HG02840 (cell line): Measurements from ENCODE around the gene SH3BP4.

ENCODE experiments used
- ATAC-seq: cut with Tn5 transposase; IDR thresholded peaks from one replicate; pipeline ENCODE4 v1.9.1; 2021; ENCODE audit warnings: mild to moderate bottlenecking, moderate library complexity, moderate number of reproducible peaks; ENCODE audit not compliant: unreplicated experiment, low FRiP score

The SH3BP4 gene

DNA sequence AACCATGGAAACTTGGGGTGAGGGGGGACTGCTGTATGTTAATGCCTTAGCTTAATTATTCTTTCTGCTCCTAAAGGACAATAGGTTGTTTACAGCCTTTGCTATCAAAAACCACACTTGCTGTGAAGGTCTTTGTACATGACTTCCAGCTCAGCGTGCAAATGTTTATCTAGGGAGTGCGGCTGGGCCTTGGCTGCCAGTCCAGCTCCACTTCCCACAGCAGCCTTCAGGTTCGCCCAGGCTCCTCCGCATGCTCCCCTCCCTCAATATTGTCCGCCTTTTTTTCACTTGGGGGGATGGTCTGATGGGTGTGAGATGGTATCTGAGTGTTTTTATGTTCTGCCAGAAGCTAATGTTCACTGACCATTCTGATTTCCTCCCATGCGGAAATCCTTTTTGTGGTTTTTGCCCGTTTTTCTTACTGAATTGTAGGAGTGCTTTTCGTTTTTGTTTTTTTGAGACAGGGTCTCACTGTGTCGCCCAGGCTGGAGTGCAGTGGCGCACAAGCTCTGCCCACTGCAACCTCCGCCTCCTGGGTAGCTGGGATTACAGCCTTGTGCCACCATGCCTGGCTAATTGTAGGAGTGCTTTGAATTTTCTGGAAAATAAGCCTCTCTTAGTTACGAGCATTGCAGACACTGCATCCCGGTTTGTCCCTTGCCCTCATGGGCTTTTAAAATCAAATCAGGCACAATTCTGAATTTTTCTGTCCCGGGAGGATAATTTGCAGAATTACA lies 28.8 kb downstream of the SH3BP4 start:
- ATAC-seq: no peak

GRCh38 chr2:234981197-234982095 lies 29.6 kb downstream of the SH3BP4 start:
- no peak for ATAC-seq

DNA sequence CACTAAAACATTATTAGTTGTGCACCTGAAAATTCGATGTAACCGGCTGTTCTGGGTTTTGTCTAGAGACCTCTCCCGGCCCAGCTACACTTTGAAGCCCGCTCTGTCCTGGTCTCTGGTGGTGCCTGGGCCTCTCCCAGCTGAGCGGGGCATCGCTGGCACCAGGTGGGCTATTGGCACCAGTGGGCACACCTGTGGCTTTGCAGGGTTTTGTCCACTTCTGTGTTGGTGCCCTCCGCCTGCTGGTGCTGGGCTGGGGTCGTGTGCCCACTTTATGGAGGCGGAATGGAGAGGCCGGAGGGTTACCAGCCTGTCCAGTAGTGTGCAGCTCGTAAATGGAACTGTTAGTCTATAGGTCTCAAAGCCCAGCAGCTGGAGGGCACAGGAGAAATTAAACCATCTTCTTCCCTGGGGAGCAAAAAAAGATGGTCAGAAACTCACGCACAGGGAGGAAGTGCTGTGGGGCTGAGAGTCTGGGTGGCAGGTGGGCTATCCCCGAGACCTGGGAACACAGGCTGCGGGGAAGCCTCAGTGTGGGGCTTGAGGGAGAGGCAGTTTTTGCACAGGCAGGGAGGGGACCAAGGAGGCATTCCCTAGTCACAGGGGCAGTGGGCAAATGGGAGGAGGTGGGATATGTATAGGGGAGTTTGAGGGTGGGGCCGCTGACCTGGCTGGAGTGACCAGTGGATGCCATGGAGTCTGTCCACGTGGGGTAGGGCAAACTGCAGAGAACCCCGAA lies 30.4 kb downstream of the SH3BP4 start:
- no peak for ATAC-seq

GRCh38 chr2:234983011-234983726 lies 31.4 kb downstream of the SH3BP4 start:
- no peak for ATAC-seq

- no peak for ATAC-seq
These were observed 33.9 kb downstream of the SH3BP4 start for GRCh38 chr2:234985608-234986245.

GRCh38 chr2:234986390-234986789 lies 34.6 kb downstream of the SH3BP4 start:
- no peak for ATAC-seq

- ATAC-seq: no peak
These were observed 35.3 kb downstream of the SH3BP4 start for GRCh38 chr2:234986876-234987720.

GRCh38 chr2:234987754-234988153 lies 35.9 kb downstream of the SH3BP4 start:
- ATAC-seq: no peak

GRCh38 chr2:234988491-234988890 lies 36.7 kb downstream of the SH3BP4 start:
- no peak for ATAC-seq

- no peak for ATAC-seq
These were observed 37.4 kb downstream of the SH3BP4 start for GRCh38 chr2:234989183-234989701.

DNA sequence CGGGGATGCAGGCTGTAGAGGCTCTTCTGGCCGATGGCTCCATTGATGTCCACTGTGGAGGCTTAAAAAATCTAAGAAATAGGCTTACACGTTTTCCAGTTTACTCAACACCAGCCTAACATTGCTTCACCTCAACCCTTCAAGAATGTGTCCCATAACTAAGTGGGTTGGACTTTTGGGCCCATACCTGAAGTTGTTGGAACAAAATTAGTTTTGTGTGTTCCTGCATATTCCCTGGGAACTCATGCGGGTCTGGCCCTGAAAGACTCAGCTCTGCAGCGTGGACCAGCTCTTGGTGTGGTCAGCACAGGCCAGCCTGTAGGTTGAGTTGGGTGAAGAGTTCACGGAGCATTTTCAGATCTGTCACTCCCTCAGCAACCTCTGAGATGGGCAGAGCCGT lies 38.5 kb downstream of the SH3BP4 start:
- ATAC-seq: no peak

GRCh38 chr2:234991290-234991689 lies 39.5 kb downstream of the SH3BP4 start:
- no peak for ATAC-seq

- ATAC-seq: no peak
These were observed 40.0 kb downstream of the SH3BP4 start for GRCh38 chr2:234991793-234992192.

DNA sequence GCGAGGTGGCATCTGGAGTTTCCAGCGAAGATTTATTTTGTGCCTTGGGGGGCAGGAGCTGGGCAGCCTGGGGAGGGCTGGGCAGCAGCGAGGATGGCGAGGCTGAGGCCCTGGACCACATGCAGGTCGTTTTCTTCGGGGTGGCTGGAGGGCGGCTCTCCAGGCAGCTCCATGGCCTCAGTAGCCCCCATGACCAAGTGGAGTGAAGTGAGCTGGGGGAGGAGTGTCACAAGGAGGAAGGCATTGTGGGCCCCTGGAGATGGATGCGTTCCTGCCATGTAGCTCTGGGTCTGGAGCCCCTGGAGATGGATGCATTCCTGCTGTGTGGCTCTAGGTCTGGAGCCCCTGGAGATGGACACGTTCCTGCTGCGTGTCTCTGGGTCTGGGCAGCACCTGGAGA lies 40.4 kb downstream of the SH3BP4 start:
- no peak for ATAC-seq

DNA sequence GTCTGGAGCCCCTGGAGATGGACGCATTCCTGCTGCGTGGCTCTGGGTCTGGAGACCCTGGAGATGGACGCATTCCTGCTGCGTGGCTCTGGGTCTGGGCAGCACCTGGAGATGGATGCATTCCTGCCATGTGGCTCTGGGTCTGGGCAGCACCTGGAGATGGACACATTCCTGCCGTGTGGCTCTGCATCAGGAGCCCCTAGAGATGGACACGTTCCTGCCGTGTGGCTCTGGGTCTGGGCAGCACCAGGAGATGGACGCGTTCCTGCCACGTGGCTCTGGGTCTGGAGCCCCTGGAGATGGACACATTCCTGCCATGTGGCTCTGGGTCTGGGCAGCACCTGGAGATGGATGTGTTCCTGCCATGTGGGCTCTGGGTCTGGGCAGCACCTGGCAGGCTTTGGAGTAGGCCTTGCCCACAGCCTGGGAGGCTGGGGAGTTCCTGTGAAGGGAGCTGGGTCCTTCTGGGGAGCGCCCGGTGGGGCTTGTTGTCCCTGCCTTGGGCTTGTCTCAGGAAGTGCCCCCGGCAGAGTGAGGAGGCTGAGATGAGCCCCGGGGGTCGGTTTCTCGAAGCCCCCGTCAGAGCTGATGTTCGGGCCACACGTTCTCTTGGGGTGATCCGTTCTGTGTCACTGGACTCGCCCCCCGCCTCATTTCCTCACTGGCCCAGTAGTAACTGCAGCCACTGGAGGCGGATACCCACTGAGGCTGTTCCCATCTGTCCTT lies 41.0 kb downstream of the SH3BP4 start:
- ATAC-seq: no peak

- no peak for ATAC-seq
These were observed 41.7 kb downstream of the SH3BP4 start for GRCh38 chr2:234993541-234993981.

DNA sequence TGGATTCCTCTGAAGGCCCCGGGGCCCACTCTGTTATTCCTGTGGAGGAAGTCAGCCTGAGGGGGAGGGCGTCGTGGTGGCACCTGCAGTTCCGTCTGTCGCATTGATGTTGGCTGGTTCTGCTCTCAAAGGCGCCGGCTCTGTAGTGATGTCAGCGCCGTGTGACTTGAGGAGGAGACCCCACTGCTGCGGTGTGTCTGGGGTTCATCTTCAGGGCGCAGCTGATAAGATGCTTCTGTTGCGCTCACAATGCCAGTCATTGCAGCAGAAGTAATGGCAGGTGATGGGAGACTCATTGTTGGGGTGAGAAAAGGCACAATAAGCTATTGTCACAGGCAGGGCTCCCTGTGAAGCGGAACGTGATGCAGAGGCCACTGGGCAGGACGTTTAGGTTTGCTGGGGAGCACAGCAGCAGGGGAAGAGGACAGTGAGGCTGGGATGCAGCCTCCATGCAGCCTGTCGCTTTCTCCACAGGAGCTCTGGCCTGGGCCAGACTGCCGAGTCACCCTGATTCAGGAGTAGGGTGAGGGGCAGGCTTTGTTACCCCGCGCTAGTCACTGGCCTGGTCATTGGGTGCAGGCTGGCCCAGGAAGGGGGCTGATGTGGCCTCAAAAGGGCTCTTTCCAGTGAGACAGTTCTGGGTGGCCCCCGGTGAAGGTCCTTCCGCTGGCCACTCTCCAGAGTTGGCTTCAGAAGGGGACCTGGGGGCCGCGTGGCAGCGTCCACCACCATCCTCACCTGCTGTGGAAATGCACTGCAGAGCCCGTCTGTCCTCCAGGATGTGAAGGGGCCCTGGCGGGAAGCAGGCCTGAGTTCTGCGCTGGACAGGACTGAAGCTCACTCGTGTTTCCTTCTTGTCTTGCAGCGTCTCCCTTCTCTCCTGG lies 42.9 kb downstream of the SH3BP4 start:
- no peak for ATAC-seq
